Endodermal cell (in vitro differentiated cells): ENCODE measurements around the gene CEPT1. TPM values are rescaled to one million over a fixed set of nuclear protein-coding genes. Genes with fewer than 3 reads are reported as not detected.

Experiments
- DNase-seq: peaks from one replicate; pipeline ENCODE4 v3.0.0-alpha.2; 2017
- H3K27ac ChIP-seq: 2 replicates; pipeline ENCODE4 v1.5.1; 2013; ENCODE audit warnings: mild to moderate bottlenecking, low read depth, low read length, moderate library complexity
- H3K27me3 ChIP-seq: 2 replicates; pipeline ENCODE4 v1.6.1; 2013; ENCODE audit warnings: mild to moderate bottlenecking, low read length, moderate library complexity; ENCODE audit not compliant: insufficient read depth, control insufficient read depth, poor library complexity, severe bottlenecking
- H3K36me3 ChIP-seq: 2 replicates; pipeline ENCODE4 v1.7.0; 2013; ENCODE audit warnings: mild to moderate bottlenecking, low read length, moderate library complexity; ENCODE audit not compliant: control insufficient read depth, insufficient read depth
- H3K4me1 ChIP-seq: one replicate; pipeline ENCODE4 v1.7.0; 2013; ENCODE audit warnings: low read length; ENCODE audit not compliant: control insufficient read depth, insufficient read depth
- H3K4me3 ChIP-seq: 2 replicates; pipeline ENCODE4 v1.5.1; 2013; ENCODE audit warnings: mild to moderate bottlenecking, low read length, moderate library complexity
- H3K9ac ChIP-seq: 2 replicates; pipeline ENCODE4 v1.6.1; 2013; ENCODE audit warnings: mild to moderate bottlenecking, low read length, moderate library complexity; ENCODE audit not compliant: poor library complexity, severe bottlenecking; ENCODE audit errors: extremely low read depth
- H3K9me3 ChIP-seq: 2 replicates; pipeline ENCODE4 v1.6.1; 2013; ENCODE audit warnings: mild to moderate bottlenecking, low read length, moderate library complexity; ENCODE audit not compliant: control insufficient read depth
- H3K27ac Mint-ChIP-seq: 2 replicates; pipeline ENCODE4 v1.8.0; 2020; ENCODE audit warnings: mixed read lengths
- H3K27me3 Mint-ChIP-seq: 2 replicates; pipeline ENCODE4 v1.8.0; 2021; ENCODE audit warnings: mild to moderate bottlenecking, mixed read lengths; ENCODE audit not compliant: insufficient read depth
- H3K36me3 Mint-ChIP-seq: 2 replicates; pipeline ENCODE4 v1.8.0; 2020; ENCODE audit warnings: low read depth, mixed read lengths
- H3K4me1 Mint-ChIP-seq: 2 replicates; pipeline ENCODE4 v1.8.0; 2020; ENCODE audit warnings: mixed read lengths
- H3K4me3 Mint-ChIP-seq: 2 replicates; pipeline ENCODE4 v1.8.0; 2020; ENCODE audit warnings: mild to moderate bottlenecking, moderate library complexity, mixed read lengths
- H3K9me3 Mint-ChIP-seq: 2 replicates; pipeline ENCODE4 v1.8.0; 2020; ENCODE audit warnings: mild to moderate bottlenecking, mixed read lengths
- CTCF ChIP-seq: fragments of 200-600 bp; sonication (generic); conservative IDR thresholded peaks from 2 replicates; pipeline ENCODE4 v1.5.0; 2021; ENCODE audit warnings: antibody characterized with exemption, mild to moderate bottlenecking
- WGBS, 2 experiments: methylation state at CpG; one replicate each; pipeline versions ENCODE4 v1.1.5 to v1.1.7; 2013; ENCODE audit warnings: missing lambda C conversion rate in 2 of 2, mixed read lengths in 1 of 2; ENCODE audit not compliant: insufficient coverage in 1 of 2, insufficient read length in 1 of 2; 5-methylcytosine and 5-hydroxymethylcytosine counted together
- total RNA-seq, 2 donors: library from RNA; stranded (reverse); fragmentation: NEBNext Ultra II Directional in 1 of 2; extraction: Animal tissue kit (Norgen Biotek cat#: 25700) in 1 of 2; gene quantifications; 2 replicates in 1 of 2; 3 replicates in 1 of 2; pipeline ENCODE4 v1.2.1, GENCODE V29; 2021

The CEPT1 gene
- total RNA-seq, 2 donors from 2014 or later: 28.0 to 33.3 TPM

DNA sequence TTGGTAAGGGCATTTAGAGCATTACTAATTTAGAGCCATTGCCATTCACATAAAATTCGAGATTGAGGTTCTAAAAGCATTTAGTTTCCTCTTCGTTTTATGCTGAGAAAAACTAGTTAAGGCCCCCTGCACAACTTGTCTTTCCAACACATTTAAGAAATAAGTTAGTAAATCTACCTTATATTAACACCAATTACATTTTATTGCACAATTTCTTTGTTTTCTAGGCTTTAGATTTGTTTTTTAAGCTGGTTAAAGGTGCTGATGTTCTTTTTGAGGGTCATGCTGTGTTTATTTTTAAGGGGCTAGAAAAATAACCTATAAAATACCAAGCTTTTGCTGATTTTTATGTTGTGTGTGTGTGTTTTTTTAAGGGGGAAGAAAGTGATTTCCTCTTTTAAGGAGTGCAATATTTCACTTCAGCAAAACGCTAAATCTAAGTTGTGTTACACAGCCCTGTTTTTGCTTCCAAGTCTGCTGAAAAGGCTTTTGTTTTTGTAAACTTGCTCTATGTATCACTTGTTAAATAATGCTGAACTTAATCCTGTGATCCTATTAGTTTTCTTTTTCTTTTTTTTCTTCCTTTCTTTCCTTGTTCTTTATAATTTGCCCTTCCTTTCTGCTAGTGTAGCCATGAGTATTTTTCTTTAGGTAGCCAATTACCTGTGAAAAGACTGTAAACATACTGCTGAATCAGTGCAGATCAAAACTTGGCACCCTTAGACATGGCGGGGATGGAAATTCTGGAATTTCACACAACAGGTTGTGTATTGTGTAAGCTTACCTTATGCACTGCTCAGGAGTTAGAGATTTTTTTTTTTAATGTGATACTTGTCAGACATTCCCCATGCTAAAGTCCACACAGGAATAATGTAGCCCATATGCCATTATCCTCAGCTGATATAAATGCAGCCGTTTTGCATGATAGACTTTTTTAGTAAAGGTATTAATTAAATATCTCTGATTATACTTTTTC lies 1.5 kb downstream of the CEPT1 start:
- Mint-ChIP-seq H3K9me3 (no peaks in the 10 kb centered on the region), H3K27ac (peak overlapping the region; percentile 84), H3K4me1 (peaks cover 39% of the 10 kb centered on the region), H3K4me3 (peak overlapping the region; percentile 91), H3K36me3 (peaks cover 18% of the 10 kb centered on the region), H3K27me3 (no peaks in the 10 kb centered on the region)
- no peak for TF ChIP-seq CTCF
- no peak overlapping the region for H3K27ac ChIP-seq
- H3K9ac ChIP-seq: peak overlapping the region; percentile 71
- no peaks in the 10 kb centered on the region for H3K9me3 ChIP-seq
- no peaks in the 10 kb centered on the region for H3K4me1 ChIP-seq
- H3K4me3 ChIP-seq: peak overlapping the region; percentile 92
- H3K36me3 ChIP-seq: peaks cover 13% of the 10 kb centered on the region
- no peak for DNase-seq
- no peaks in the 10 kb centered on the region for H3K27me3 ChIP-seq
- 58 to 64% methylated on average over 3 to 4 of the region's 5 CpGs for WGBS, 2 experiments

GRCh38 chr1:111142356-111142975 lies 2.4 kb downstream of the CEPT1 start:
- no peak for TF ChIP-seq CTCF
- H3K9me3 Mint-ChIP-seq: no peaks in the 10 kb centered on the region
- H3K9ac ChIP-seq: no peak overlapping the region
- H3K9me3 ChIP-seq: no peaks in the 10 kb centered on the region
- H3K36me3 ChIP-seq: peaks cover 9% of the 10 kb centered on the region
- 81 to 95% methylated on average over 3 to 4 of the region's 5 CpGs for WGBS, 2 experiments
- H3K27me3 ChIP-seq: no peaks in the 10 kb centered on the region
- no peaks in the 10 kb centered on the region for H3K27me3 Mint-ChIP-seq
- H3K4me3 Mint-ChIP-seq: peak overlapping the region; percentile 91
- peak overlapping the region; percentile 92 for H3K4me3 ChIP-seq
- H3K4me1 ChIP-seq: no peaks in the 10 kb centered on the region
- peak overlapping the region; percentile 44 for H3K27ac Mint-ChIP-seq
- H3K36me3 Mint-ChIP-seq: peaks cover 11% of the 10 kb centered on the region
- no peak overlapping the region for H3K27ac ChIP-seq
- DNase-seq: peak; percentile 57
- peaks cover 46% of the 10 kb centered on the region for H3K4me1 Mint-ChIP-seq

DNA sequence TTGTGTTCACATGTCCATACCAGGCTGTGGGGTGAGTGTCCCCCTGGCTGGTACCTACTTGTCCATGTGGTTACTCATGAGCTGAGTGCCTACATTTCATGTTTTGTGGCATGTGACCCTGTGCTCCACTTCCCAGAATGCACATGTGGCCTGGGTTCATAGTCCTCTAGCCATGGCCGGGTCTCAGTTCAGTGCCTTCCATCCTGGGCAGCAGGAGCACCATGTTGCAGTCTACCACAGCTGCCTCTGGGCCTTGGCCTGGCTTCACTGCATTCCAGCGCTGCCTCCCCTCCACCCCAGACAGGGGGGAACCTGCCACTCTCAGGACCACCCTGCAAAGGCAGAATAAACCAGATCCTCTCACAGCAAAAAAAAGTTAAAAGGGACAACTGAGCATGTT lies 5.5 kb downstream of the CEPT1 start:
- Histone ChIP-seq H3K4me3 (no peak overlapping the region), H3K36me3 (peaks cover 29% of the 10 kb centered on the region), H3K9ac (no peak overlapping the region), H3K27ac (no peak overlapping the region), H3K27me3 (no peaks in the 10 kb centered on the region), H3K9me3 (no peaks in the 10 kb centered on the region), H3K4me1 (peaks cover 2% of the 10 kb centered on the region)
- Mint-ChIP-seq H3K27me3 (no peaks in the 10 kb centered on the region), H3K4me3 (no peak overlapping the region), H3K36me3 (peaks cover 23% of the 10 kb centered on the region), H3K4me1 (peaks cover 47% of the 10 kb centered on the region), H3K27ac (peak overlapping the region; percentile 37), H3K9me3 (no peaks in the 10 kb centered on the region)
- DNase-seq: no peak
- no peak for TF ChIP-seq CTCF
- WGBS, 2 experiments: 80 to 99% methylated on average over 1 to 2 of the region's 2 CpGs
